Left ventricle myocardium superior (tissue), 1 donor: ENCODE results near the gene ZSWIM4. TPM values are rescaled to one million over a fixed set of nuclear protein-coding genes. Genes with fewer than 3 reads are reported as not detected.

Source experiments
- ATAC-seq: fragments of 200-7000 bp; cut with Tn5 transposase; one replicate; pipeline ENCODE4 v1.9.1; 2020; ENCODE audit warnings: mild to moderate bottlenecking, moderate library complexity
- DNase-seq: peaks from one replicate; pipeline ENCODE4 v3.0.0-alpha.2; 2020
- intact Hi-C: fragments of 100-400 bp; cut with micrococcal nuclease; formaldehyde crosslinking; loops from one replicate; pipeline ENCODE4 v1.11.0; 2022
- total RNA-seq: library from RNA; stranded (reverse); fragmentation: NEBNext Ultra II Directional; extraction: Animal tissue kit (Norgen Biotek cat#: 25700); gene quantifications from one replicate; pipeline ENCODE4 v1.2.1, GENCODE V29; 2021
- donor health status: DM: no; HTN: yes; CAD: no; lungs with severe emphysema.

The ZSWIM4 gene
- total RNA-seq, 1 donor from 2014 or later, result 2.3 TPM

DNA sequence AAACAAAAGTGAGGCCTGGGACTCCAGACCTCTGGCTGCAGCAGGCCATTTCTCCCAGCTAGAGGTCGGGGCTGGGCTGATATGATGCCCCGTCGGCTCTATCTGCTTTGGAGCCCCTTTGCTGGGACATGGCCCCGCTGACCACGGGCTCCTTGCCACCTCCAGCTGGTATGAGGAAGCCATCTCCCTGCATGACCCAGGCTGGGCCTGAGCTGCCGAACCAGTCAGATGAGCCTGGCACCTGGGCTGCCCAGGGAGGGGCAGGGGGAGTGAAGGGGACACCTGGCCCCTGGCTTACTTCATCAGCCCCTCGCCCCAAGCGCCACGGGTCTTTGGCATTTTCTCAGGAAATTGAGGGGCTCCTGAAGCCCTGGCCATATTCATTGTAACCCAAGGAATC lies 7.8 kb downstream of the ZSWIM4 start:
- DNase-seq (no peak), ATAC-seq (no peak)
- intact Hi-C loops, result no loop called here

DNA sequence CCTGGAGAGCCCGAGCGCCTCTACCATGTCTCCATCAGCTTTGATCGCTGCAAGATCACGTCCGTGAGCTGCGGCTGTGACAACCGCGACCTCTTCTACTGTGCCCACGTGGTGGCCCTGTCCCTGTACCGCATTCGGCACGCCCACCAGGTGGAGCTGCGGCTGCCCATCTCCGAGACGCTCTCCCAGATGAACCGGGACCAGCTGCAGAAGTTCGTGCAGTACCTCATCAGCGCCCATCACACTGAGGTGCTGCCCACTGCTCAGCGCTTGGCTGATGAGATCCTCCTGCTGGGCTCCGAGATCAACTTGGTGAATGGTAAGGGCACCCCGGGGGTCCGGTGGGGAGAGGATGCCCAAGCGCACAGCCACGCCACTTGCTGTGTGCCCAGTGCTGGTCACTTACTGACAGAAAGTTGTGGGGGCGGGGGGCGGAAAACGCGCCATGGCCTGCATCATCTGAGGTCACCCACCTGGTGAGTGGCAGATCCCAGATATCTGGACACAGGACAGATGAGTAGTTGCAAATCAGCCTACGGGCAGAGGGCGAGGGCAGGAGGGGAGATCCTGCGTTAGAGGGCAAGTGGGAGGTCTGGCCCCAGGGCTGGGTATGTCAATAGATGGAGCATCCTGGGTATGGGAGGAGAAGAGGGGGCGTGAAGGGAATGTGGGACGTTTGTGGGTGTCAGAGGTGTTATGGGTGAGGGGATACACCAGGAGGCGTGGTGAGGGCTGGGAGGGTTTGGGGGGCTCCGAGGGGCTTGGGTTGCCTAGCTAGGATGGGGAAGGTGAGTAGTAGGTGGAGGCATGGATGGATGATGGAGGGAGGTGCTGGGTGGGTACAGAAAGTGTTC lies 9.8 kb downstream of the ZSWIM4 start:
- ATAC-seq, result peak; percentile 84
- DNase-seq, result peak; percentile 70
- intact Hi-C loops, result no loop called here

DNA sequence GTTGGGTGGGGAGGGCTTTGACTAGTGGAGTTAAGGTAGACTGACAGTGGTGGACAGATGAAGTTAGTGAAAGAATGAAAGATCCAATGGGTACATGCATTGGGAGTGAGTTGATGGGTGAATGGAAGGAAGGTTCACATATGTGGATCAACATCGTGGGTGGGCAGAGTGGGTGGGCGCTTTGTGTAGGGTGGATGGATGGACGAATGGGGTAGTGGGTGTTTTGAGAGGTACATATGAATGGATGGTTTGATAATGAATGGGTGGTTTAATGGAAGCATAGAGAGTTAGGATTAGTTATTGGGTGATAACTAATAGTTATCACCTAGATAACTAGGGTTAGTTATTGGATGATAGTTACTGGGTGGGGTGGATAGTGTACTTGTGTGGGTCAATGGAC lies 11.5 kb downstream of the ZSWIM4 start:
- intact Hi-C loops, result no loop called here
- DNase-seq (no peak), ATAC-seq (no peak)

DNA sequence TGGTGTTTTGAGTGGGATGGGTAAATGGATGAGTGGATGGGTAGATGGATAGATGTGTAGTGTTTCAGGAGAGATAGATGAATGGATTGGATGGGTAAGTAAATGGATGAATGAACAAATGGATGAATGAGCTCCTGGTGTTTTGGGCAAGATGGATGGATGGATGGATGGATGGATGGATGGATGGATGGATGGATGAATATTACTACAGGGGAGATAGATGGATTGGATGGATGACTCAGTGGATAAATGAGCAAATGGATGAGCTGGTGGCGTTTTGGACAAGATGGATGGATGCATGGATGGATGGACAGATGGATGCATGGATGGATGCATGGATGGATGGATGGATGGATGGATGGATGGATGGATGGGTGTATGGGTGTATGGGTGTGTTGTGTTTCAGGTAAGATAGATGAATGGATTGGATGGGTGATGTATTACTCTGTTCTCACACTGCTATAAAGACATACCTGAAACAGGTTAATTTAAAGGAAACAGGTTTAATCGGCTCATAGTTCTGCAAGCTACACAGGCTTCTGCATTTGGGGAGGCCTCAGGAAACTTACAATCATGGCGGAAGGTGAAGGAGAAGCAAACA lies 12.3 kb downstream of the ZSWIM4 start:
- intact Hi-C loops, result no loop called here
- no peak for DNase-seq
- no peak for ATAC-seq

DNA sequence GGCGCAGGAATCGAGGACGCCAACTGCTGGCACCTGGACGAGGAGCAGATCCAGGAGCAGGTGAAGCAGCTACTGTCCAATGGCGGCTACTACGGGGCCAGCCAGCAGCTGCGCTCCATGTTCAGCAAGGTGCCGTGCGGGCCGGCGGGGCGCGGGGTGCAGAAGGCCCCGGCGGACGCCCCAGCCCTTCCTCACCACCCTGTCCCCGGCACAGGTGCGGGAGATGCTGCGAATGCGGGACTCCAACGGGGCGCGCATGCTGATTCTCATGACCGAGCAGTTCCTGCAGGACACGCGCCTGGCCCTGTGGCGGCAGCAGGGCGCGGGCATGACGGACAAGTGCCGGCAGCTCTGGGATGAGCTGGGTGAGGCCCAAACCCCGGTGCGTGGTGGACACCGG lies 13.6 kb downstream of the ZSWIM4 start:
- ATAC-seq (no peak), DNase-seq (no peak)
- intact Hi-C loops, result no loop called here

DNA sequence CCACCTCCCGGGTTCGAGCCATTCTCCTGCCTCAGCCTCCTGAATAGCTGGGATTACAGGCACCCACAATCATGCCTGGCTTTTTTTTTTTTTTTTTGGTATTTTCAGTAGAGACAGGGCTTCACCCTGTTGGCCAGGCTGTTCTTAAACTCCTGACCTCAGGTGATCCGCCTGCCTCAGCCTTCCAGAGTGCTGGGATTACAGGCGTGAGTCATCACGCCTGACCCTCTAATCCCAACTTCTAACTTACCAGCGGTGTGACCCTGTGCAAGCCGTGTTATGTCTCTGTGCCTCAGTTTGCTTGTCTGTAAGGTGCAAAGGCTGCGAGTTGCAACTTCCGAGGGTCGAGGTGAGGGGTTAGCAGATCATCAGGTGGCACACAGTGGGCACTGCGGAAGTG lies 17.3 kb downstream of the ZSWIM4 start:
- DNase-seq, result no peak
- intact Hi-C loops, result no loop called here
- no peak for ATAC-seq

DNA sequence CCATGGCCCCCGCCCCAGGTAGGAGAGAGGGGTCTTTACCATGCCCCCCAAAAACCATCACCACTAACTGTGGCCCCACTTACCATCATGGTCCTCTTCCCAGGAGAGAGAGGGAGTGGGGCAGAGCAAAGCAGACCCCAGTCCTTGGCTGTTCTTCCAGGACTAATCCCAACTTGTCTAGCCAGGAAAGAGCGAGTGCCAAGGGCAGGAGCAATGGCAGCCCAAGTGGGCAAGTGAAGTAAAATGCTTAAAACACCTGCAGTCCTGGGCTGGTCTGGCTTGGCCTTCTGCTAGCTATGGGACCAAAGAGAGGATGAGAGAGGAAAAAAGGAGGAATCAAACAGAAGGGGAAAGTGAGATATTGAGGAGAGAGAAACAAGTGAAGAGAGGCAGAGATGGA lies 17.9 kb downstream of the ZSWIM4 start:
- DNase-seq (no peak), ATAC-seq (no peak)
- intact Hi-C loops, result no loop called here

DNA sequence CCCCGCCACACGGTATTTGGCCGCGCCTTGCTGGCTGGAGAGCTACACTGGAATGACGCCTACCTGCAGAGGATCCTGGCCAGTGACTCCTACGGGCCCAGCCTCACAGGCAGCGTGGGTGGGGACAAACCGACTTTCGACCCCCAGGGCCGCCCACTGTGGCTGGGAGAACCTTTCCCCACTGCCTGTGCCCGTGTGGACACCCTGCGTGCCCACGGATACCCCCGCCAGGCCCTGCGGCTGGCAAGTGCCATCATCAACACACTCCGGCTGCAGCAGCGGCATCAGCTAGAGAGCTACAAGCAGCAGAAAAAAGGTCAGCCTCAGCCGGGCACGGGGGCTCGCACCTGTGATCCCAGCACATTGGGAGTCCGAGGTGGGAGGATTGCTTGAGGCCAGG lies 19.3 kb downstream of the ZSWIM4 start:
- intact Hi-C loops, result no loop called here
- DNase-seq, result no peak
- no peak for ATAC-seq

DNA sequence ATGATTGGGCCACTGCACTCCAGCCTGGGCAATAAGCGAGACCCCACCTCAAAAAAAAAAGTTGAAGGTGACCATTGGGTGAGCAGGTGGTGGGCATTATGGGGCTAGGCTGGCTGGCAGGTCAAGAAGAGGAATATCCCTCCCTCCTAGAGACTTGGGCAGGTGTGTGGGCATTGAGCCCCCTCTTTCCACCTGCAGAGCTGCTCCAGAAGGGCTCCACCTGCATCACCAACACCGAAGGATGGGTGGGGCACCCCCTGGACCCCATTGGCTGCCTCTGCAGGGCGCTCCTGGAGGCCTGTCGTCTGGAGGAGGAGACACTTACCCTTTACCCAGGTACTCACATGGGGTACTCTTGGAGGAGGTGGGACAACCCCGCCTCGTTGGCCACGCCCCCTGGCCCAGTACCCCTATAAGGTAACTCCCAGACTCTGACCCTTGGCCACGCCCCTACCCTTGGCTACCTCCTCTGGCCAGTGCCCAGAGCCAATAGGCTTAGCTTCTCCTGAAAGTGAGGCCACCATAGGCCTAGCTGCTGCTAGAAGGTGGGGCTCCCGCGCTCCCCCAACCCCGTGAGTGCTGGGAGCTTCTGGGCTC lies 21.9 kb downstream of the ZSWIM4 start:
- ATAC-seq, result peak; percentile 26
- no peak for DNase-seq
- intact Hi-C loops, result no loop called here

DNA sequence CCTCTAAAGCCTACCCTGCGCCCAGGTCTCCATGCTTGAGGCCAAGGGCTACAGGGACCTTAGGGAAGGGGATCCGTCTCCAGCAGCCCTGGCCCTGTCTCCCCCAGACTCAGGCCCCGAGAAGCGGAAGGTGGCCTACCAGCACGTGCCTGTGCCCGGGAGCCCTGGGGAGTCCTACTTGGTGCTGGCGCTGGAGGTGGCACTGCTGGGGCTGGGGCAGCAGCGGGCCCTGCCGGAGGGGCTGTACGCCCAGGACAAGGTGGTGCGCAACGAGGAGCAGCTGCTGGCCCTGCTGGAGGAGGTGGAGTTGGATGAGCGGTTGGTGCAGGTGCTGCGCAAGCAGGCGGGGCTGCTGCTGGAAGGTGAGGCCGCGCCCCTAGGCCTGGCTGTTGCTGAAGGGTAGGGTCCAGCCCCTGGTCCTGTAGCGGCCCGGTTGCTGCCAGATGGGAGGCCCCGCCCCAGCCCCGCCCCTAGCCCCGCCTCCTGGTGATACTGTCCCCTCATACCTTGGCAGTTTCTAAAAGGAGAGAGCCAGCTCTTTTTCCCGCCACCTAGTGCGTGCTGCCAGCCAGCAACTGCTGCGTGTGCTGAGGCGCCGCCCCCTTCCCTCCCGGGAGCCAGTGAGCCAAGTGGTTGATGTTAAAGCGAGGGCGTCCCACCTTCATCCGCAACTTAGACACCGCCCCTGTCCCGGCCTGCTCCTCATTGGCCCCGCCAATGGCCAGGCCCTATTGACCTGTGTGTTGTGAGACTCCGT lies 22.6 kb downstream of the ZSWIM4 start:
- intact Hi-C loops, result no loop called here
- ATAC-seq (peak; percentile 46), DNase-seq (peak; percentile 65)

DNA sequence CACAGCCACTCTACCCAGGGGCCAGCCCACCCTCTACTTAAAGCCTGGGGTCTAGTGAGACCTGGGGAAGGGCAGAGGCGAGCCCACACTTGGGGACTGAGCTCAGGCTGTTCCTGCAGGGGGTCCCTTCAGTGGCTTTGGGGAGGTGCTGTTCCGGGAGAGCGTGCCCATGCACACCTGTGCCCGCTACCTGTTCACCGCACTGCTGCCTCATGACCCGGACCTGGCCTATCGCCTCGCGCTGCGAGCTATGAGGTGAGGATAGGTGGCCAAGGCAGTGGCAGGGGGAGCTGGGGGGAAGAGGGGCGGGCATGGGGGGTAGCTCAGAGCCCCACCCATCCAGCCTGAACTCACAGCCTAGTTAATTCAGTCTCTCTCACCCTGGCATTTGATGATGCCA lies 24.0 kb downstream of the ZSWIM4 start:
- intact Hi-C loops, result no loop called here
- ATAC-seq (no peak), DNase-seq (no peak)

DNA sequence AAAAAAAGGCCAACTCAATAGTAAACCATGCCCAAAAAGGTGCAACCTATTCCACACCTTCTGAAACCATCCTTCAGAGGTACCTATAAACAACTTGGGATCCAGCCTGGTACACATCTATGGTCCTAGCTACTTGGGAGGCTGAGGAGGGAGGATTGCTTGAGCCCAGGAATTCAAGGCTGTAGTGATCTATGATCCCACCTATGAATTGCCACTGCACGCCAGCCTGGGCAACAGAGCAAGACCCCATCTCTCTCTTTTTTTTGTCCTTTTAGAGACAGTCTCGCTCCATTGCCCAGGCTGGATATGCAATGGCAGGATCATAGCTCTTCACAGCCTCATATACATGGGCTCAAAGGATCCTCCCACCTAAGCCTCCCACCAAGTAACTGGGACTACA lies 26.0 kb downstream of the ZSWIM4 start:
- ATAC-seq, result no peak
- DNase-seq, result no peak
- intact Hi-C loops, result no loop called here

DNA sequence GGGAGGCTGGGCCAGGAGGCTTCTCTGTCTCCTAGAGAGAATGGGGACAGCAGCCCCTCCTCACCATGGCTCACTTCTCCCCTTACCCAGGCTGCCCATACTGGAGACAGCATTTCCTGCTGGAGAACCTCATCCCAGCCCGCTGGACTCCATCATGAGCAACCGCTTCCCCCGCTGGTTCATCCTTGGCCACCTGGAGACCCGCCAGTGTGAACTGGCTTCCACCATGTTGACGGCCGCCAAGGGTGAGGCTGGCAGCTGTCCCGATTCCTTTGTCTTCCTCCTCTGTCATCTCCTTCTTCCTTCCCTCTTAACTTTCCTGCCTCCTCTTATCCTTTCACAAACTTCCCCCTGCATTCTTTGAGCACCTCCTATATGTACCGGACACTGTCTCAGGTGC lies 28.0 kb downstream of the ZSWIM4 start:
- ATAC-seq, result peak; percentile 31
- intact Hi-C loops, result no loop called here
- DNase-seq, result peak; percentile 77

DNA sequence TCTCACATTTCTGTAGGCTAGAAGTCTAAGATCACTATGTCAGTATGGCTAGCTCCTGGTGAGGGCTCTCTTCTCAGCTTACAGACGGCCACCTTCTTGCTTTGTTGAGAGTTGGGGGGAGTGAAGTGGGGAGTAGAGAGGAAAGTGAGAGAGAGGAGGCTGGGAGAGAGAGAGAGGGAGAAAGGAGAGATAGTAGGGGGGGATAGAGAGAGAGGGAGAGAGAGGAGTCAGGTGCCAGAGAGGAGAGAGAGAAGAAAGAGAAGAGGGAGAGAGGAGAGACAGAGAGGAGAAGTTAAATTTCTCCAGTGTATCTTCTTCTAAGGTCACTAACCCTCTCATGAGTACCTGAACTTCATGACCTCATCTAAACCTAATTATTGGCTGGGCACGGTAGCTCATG lies 28.7 kb downstream of the ZSWIM4 start:
- DNase-seq (no peak), ATAC-seq (no peak)
- intact Hi-C loops, result no loop called here

DNA sequence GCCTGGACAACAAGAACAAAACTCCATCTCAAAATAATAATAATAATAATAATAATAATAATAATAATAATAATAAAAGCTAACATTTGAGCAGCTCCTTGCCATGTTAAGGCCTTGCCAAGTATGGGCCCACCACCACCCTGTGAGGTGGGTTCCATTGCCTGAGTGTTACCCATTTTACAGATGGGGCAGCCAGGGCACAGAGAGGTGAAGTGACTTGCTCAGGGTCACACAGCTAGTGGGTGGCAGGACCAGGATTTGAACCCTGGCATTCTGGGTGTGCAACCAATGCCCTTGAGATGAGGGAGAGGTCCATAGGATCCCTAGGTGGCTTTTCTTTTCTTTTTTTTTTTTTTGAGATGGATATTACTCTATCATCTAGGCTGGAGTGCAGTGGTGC lies 29.5 kb downstream of the ZSWIM4 start:
- DNase-seq (no peak), ATAC-seq (no peak)
- intact Hi-C loops, result no loop called here

DNA sequence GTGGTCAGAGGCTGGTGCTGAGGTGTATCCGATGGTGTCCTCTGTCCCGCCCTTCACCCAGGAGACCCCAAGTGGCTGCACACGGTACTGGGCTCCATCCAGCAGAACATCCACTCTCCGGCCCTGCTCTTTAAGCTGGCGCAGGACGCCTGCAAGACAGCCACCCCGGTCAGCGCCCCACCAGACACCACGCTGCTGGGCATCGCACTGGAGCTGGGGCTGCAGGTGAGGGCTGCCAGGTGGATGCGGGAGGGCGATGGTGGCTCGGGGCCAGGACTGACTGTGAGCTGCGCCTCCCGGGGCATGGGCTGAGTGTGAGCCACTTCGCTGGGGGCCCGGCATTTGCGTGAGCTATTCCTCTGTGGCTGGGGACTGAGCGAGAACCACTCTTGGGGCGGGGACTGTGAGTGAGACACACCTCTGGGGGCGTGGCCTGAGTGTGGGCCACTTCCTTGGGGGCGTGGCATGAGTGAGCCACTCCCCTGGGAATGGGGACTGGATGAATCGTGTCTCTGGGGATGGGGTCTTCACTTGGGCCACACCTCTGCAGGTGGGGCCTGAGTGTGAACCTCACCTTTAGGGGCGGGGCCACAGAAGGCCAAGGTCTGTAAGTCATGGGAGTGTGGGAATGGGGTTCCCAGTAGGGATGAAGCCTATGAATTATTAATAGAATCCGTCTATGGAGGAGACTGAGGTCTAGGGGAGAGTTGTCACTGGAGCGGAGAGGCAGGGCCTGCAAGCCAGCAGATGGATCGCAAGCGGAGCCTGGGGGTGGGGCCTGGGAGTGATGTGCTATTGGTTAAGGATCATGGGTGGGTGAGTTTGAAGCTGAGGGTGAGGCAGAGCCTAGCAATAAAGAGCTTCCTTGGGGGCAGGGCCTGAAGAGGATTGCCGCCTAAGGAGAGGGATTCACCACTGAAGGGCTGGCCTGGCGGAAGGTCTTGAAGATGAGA lies 30.5 kb downstream of the ZSWIM4 start:
- ATAC-seq (no peak), DNase-seq (no peak)
- intact Hi-C loops, result no loop called here

DNA sequence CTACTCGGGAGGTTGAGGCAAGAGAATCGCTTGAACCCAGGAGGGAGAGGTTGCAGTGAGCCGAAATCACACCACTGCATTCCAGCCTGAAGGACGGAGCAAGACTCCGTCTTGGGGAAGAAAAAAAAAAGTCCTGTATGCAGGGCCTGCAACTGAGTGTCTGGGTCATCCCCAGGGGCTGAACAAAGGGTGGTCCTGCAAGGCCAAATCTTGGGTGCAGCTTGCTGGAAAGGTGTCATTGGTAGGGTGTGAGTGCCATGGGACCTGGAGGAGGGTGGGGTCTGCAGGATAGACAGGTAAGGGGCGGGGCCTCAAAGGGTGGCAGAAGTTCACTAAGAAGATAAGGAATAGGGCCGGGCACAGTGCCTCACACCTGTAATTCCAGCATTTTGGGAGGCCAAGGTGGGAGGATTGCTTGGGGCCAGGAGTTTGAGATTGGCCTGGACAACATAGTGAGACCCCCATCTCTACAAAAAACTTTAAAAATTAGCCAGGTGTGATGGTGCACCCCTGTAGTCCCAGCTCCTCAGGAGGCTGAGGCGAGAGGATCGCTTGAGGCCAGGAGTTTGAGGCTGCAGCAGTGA lies 31.5 kb downstream of the ZSWIM4 start:
- ATAC-seq, result no peak
- no peak for DNase-seq
- intact Hi-C loops, result no loop called here

DNA sequence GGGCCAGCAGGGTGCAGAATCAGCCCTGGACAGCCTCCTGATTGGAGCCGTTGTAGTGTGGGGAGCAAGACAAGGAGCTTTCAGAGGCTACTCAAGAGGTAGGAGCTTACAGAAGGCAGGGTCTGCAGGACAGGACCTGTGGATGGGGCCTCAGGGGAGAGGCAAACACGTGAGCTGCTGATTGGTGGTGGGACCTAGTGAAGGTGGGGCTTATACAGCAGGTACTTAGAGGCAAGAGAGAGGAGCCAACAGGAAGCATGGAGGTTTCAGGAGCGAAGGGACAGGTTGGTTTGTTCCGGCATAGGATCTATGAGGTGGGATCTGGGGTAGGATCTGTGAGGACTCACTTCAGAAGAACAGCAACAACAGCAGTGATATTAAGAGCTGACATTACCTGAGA lies 32.4 kb downstream of the ZSWIM4 start:
- DNase-seq, result no peak
- no peak for ATAC-seq
- intact Hi-C loops, result no loop called here
